C4-2B (cell line): ENCODE measurements around the gene SLC31A2.

Experiments
- H3K27ac ChIP-seq: fragments of 450-650 bp; 2 replicates; pipeline ENCODE4 v1.5.1; 2017
- ZFX ChIP-seq: fragments of 450-650 bp; IDR thresholded peaks from 2 replicates; pipeline ENCODE4 v1.6.1; 2017
- TF ChIP-seq, protein P1 (sequence below): fragments of 450-650 bp; conservative IDR thresholded peaks from 2 replicates; pipeline ENCODE4 v1.5.1; 2017; ENCODE audit warnings: mild to moderate bottlenecking

SLC31A2 gene

DNA sequence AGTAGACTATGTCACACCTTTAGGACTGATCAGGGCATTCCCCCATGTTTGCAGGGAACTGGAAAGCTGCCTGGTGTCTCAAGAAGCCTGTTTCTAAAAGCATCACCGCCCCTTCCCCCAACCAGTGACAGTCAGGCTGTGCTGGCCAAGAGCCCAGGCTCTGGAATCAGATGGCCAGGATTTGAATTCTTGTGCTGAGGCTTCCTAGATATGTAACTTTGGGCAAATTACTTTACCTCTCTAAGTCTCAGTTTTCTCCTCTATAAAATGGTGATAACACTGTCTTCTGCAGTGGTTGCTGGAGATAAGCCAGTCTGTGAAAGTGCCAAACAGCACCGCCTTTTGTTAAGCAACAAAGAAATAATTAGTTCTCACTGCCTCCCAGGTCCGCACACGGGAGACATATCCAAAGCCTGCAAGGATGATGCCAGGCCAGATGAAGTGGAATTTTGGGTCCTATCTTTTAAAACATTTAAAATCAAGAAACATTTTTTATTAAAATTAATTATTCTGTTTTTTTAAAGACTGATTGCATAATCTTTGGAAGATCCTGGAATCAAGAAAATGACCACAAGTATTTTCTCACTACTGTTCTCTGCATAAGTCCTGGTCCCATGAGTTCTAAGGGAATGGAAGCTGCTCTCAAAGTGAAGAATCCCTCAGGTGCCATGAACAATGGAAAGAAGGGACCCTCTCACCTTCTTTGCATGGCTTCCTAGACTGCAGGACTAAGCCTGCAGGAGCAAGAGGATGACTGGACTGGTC lies 13.9 kb downstream of the SLC31A2 start:
- TF ChIP-seq ZFX: no peak
- TF ChIP-seq, protein P1, sequence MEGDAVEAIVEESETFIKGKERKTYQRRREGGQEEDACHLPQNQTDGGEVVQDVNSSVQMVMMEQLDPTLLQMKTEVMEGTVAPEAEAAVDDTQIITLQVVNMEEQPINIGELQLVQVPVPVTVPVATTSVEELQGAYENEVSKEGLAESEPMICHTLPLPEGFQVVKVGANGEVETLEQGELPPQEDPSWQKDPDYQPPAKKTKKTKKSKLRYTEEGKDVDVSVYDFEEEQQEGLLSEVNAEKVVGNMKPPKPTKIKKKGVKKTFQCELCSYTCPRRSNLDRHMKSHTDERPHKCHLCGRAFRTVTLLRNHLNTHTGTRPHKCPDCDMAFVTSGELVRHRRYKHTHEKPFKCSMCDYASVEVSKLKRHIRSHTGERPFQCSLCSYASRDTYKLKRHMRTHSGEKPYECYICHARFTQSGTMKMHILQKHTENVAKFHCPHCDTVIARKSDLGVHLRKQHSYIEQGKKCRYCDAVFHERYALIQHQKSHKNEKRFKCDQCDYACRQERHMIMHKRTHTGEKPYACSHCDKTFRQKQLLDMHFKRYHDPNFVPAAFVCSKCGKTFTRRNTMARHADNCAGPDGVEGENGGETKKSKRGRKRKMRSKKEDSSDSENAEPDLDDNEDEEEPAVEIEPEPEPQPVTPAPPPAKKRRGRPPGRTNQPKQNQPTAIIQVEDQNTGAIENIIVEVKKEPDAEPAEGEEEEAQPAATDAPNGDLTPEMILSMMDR: no peak
- H3K27ac ChIP-seq: no peak overlapping the region

DNA sequence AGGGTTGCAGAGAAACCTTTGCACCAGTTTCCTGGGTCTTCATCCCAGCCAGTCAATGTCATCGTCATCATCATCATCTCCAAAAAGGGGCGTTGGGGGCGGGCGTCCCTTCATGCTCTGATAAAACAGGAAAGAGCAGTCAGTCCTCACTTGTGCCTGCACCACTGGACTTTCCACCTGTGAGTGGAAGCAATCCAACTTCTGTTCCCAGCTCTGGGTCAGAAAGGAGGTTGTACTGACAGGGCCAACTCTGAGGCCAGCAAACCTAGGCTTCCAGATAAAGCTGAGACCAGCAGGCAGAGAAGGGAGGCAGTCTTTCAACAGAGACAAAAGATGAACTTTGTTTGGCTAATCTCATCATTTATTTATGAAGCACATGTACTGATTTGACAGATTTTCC lies 15.2 kb downstream of the SLC31A2 start:
- TF ChIP-seq ZFX: no peak
- TF ChIP-seq, protein P1: no peak
- H3K27ac ChIP-seq: no peak overlapping the region

DNA sequence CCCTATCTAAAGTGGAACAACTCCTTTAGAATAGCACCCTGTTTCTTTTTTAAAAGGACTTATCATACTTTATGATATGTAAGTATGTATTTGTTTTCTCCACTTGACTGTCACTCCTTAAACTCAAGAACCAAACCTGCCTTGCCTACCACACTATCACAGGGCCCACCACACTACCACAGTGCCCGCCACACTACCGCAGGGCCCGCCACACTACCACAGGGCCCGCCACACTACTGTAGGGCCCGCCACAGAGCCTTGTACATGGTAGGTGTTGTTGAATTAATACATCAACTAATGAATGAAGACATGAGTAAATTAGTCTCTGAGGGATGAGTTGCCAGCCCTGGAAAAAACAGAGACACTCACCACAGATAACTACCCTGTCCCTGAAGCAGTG lies 18.0 kb downstream of the SLC31A2 start:
- TF ChIP-seq, protein P1: no peak
- no peak for TF ChIP-seq ZFX
- no peak overlapping the region for H3K27ac ChIP-seq

DNA sequence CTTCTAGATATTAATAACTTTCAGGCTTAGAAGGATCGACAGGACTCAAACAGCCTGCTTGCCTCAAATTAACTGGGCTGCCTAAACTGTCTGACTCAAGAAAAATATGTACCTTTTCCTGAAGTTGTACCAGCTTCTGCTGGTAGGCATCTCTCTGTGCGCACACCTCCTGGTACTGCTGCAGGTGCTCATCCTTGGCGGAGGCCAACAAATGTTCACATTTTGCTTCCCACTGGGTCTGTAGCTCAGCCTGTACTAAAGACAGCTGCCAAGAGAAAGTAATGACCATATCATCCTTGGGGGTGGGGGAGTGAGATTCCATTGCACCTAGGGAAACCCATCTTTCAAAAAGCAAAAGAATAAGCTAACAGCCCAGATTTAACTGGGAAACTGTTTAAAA lies 22.5 kb downstream of the SLC31A2 start:
- TF ChIP-seq, protein P1: no peak
- TF ChIP-seq ZFX: no peak
- H3K27ac ChIP-seq: no peak overlapping the region

DNA sequence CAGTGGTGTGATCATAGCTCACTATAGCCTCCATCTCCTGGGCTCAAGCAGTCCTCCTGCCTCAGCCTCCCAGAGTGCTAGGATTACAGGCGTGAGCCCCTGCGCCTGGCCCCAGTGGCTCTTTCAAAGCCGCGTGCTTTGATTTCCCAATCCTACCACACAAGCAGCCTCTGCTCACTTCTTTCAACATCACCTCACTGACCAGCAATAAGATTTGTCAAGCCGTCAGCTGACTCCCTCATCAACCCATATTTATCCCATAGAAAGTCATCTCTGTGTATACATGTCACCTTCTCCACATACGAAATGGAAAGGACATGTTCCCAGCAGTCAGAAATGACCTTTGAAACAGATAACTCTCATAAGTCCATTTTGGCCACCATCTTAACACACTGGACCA lies 26.0 kb downstream of the SLC31A2 start:
- TF ChIP-seq, protein P1: no peak
- TF ChIP-seq ZFX: no peak
- H3K27ac ChIP-seq: no peak overlapping the region

DNA sequence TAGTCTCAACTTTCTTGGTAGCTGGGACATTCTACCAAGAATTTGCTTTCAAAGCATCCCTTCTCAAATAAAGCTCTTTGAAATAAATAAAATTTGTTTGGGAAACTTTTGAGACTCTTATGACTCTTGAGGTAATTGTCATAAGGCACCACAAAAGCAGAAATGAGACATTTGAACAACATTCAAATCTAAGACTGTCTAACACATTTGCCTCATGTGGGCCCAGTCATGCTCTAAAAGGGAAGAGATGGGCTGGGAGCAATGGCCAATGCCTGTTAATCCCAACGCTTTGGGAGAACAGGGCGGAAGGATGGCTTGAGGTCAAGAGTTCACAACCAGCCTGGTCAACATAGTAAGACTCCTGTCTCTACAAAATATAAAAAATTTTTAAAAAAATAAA lies 26.4 kb downstream of the SLC31A2 start:
- no peak overlapping the region for H3K27ac ChIP-seq
- no peak for TF ChIP-seq ZFX
- TF ChIP-seq, protein P1: no peak

DNA sequence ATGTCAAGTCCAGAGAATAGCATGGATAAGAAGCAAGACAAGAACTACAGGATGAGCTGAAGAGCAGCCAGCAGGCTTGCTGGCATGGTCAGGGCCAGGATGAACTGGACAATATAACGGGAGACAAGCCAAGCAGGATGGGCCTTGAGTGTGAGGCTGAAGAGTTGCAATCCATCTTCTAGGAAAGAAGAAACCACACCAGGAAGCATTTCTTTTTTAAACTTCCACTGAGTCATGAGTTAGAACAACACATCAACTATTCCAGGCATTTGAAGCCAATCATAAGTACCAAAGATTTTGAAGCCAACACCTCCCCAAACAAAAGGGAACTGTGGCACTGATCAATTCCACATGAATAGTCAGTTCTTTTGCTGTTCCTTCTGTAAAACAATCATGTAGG lies 27.3 kb downstream of the SLC31A2 start:
- no peak overlapping the region for H3K27ac ChIP-seq
- no peak for TF ChIP-seq ZFX
- TF ChIP-seq, protein P1: no peak
